Measurements from ENCODE around the gene CNTN4.

CNTN4 gene

DNA sequence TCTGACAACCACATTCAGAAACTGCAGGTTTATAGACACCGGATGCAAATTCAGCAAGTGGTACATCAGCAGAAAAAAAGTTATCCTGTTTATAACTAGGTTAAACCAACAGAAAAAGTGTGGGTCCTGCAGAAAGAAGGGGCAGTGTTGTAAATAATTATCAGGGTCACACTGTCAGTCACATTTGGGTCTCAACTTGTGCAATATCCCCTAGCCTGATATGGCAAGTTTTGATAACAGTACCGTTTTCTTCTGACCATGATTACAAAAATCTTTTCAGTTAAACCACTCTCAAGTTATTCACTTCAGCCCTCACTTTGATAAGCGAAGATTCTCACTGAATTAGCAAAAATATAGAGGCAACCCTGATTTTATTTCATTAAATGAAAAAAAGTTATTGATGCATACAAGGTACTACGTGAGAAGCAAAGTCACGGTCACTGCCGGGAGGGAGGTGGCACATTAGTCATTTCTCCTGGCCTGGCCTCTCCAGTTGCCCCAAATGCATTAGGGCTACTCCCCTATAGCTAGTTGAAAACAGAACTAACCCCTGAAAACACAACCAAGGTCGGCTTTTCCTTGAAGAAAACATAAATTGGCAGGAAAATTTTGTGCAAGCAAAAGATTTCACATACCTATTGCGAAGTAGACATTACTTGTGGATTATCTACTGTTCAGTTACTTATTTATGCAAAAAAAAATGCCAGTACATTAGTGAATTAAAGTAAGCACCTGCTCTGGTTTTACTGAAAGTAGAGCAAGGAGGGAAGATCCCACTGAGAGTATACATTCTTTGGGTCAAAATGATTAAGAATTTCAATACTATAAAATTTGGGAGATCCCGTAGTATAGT is 982.9 kb downstream of the CNTN4 start:
- no peak for DNase-seq

DNA sequence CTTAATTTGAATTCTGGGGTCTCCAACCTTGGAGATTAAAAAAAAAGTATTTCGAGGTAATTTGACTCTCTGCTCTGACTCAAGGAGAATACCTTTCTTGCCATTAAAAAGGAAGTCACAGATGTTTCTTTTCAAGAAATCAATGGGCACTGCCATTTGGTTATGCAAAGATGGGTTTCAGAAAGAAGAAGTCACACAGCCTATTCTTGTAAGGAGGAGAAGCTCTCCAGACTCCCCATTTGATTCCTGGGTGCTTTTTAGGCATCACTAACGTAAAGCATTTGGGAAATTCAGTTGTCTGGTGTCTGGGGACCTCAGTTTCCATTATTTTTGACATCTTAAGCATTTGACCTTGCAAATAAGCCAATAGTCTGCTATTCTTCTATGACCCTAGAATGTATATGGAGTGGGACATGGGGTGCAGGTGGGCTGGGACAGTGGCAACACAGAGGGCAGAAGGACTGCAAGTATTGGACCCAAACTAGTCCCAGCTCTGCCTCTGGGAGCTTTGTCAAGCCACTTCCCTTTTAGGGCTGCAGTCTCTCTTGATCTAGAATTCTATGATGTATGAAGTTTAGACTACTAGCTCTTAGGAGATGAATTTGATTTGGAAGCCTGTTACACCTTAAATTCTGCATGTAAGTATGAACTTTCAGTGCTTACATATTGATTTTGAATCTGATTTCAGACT is 983.7 kb downstream of the CNTN4 start:
- no peak for DNase-seq

DNA sequence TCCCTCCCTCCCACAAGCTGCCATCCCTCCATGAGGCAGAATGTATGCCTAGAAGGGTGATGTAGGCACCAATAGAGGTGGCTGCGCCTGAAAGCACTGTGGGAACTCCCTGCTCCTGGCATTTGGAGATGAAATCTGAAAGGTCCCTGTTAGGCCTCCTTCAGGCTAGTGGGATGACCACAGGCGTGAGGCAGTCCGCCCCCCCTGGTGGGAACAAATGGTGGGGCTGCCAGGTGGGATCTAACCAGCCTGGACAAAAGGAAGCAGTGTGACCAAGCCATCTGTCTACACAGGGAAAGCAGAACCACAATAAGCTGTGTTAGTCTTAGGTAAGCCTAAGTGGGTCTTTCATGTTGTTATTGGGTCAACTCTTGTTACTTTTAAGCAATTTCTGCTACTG is 986.2 kb downstream of the CNTN4 start:
- DNase-seq, result no peak

DNA sequence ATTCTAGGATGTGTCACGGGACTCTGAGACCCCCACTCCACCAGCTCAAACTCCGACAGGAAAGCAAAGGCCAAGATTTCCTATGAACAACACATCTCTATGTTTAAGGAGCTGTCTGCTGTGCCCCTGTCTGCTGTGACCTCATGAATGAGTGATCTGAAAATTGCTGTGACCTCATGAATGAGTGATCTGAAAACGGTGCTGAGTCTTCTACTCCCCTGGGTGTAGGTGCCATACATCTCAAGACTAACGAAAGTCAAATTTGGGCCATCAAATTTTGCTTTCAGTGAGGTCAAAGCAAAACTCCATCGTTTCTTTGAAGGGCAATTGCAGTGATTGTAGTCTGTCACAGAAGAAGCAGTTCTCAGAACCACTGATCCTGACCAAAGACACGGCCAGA is 987.1 kb downstream of the CNTN4 start:
- DNase-seq, result no peak

DNA sequence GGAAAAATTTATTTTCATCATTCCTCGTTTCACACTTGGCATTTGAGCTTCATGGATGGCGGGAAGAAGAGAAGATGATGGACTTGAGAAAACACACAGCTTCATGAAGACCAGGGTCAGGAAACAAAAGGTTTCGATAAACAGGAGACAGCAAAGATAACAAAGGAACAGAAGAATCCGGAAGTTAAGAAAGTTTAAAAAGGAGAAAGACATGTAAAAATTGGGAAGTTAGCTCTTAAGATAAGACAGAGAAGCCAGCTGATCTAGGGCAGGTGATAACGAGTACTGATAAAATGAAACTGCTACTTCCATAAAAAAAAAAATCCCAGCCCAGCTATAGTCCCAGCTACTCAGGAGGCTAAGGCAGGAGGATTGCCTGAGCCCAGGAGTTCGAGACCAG is 987.6 kb downstream of the CNTN4 start:
- DNase-seq, result no peak

DNA sequence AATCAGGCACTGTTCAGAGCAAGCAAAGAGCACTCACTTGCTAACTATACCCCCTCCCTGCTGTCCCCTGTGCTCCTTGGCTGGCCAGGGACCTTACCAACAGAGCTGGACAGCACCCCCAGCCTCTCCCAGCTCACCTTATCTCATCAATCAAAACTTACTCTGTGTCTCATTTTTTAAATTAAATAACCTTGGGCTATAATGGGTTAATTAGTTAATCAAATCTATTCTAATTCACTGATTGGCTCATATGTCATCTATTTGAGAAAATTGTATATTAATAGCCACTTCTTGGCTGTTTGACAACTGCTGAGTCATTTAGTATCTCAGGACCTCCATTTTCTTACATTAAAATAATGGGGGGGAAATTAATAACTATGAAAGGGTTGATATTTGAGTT is 988.6 kb downstream of the CNTN4 start:
- DNase-seq, result no peak

DNA sequence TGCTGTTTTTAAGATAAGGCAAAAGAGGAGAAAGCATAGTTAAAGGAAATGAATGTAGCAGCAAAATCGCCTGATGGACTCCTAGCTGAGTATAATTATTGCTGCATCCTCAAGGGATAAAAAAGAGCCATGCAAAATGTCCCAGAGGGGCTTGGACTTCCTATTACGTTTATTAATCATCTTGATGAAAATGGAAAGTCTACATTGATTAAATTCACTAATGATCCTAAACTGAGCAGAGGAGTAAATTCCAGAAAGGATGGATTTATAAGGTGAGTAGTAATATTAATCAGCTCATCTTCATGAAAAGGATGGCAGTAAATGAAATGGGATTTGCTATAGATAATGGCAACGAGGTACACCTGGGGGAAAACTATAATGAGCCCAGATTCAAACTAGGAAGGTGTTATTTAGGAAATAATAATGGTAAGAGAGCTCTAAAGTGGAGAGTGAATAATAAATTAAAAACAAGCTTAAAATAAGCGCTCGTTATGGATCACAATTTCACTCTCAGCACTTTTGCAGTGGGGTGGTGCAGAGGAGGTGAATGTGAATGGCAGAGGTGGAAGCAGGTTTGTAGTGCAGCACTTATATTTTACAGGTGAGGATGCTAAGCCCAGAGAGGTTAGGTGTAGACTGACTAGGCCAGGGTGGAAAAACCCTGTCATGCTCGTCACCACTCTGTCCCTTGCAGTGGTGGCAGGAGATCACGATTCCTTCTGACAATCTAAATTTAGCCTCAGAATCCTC is 989.2 kb downstream of the CNTN4 start:
- DNase-seq, result no peak

DNA sequence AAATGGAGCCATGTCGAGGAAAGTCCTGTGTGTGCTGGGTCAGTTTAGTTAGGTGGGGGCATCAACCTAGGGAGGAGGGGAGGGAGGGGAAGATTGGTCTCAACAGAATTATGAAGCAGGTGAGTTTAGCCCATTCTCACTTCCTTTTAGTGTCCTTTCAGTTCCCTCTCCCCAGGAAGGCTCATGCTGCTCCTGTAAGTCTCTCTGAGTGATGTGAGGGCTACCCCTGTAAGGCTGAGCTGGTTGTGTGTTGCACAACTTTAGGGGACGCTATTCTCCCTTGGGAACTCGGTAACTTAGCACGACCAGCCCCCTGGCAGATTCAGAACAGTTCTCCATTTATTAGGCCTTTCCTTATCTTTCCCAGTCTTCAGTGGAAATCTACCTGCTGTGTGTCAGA is 990.4 kb downstream of the CNTN4 start:
- no peak for DNase-seq

DNA sequence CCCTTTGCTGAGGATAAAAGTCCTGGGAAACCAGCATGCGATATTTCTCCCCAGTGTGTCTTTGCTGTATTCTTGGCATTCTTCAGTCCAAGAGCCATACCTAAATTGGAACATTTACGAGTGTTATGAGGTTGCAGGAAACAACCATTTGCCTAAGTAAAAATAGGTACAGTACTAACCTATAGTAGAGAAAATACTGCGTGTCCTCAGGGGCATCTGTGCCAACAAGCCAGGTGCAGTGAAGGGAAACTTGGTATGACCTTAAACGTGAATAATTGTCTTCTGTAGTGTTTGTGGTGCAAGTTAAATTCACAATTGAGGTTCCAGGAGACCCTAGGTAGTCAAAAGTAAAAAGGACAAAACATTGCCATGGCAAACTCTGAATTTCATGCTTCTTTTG is 999.3 kb downstream of the CNTN4 start:
- DNase-seq, result no peak

DNA sequence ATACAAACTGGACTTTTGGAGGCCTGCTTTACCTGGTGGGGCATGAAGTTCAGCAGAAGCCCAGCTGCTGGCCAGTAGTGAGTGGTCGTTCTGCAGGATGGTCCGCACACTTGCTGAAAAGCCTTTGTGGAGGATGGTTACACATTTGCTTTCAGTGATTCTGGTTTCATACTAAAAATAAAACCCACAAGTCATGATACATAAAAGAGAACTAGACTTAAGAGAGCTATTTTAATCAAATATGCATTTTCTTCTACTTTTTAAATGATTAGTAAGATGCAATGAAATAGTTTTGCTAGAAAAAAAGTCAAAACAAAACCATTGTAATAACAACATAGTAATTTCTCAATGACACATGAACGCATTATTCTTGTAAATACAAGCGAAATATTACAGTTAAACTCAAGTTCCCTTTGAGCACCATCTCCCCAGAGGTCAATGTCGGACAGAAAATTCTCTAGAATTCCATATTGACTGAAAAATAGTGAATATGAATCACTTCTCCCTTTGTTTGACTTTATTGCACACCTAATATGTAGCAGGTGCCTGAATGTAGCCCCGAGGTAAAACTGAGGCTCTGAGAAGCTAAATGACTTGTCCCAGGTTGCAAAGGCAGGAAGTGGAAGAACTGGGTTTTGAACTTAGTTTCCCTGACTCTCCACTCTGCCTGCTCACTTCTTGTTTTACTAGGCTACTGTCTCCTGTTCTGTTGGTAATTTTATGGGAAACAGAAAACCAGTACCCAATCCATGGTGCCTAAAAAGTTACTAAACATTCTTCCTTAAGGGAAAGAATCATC is 1003.2 kb downstream of the CNTN4 start:
- DNase-seq, result no peak

DNA sequence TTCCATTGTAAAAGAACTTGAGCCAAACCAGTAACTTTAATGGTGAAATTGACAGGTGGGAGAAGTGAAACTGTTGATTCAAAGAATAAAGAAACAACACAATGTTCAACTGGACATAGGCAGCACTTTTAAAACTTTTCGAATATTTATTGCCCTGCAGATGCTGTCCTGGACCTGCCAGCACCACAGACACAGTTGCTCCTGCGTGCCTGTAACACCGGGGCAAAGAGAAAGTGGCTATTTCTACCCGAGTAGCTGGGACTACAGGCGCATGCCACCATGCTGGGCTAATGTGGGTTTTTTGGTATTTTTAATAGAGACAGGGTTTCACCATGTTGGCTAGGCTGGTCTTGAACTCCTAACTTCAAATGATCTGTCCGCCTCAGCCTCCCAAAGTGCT is 1004.1 kb downstream of the CNTN4 start:
- no peak for DNase-seq

DNA sequence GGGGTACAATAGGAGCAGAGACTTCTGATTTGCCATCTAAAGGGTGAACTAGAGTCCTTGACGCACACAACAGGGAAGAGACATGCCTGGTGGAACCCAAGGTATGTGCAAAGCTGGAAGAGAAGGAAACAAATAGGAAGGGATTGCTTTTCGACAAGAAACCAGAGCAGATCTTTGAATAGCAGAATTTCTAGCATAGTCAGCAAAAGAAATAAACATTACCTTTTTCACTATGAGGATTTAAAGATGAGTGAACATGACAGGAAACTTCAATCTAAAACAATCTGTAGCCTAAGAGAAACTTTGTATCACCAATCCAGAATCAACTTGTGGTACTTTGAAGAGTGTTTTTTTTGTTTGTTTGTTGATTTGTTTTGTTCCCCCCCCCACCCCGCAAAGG is 1006.6 kb downstream of the CNTN4 start:
- no peak for DNase-seq

DNA sequence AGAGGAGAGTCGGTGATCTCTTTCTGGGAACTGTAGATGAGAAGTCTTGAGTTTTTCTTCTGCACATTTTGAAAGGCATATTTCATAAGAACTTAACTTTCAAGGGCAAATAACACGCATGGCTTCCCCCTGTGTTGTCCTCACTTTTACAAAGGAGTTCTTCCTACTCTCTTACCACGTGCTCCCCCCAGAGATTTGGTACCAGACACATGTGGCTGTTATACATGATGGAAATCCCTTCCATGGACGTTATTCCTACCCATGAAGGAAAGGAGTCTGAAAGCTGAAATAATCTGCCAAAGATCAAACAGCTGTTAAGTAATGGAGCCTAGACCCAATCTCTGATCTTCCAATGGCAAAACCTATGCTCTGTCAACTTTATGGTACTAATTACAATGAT is 1007.1 kb downstream of the CNTN4 start:
- no peak for DNase-seq

DNA sequence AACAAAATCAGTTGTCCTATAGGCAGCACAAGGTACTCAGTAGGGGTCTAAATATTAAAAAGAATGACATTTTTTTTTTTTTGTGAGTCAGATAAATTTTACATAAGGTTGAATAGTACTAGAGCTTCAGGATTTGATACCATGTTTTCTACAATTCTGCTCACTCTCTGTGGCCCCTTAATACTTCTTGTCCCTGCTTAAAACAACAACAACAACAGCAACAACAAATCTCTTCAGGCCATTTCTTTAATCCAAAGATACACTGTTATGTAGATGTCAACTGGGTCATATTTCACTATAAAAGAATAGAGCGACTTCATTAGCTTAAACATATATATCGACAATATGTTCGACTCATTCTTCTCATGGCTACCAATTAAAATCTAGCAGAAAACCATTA is 1008.5 kb downstream of the CNTN4 start:
- no peak for DNase-seq

Data from NCI-H1694 (cell line).